GM13976 (cell line): Measurements from ENCODE around the gene HOXA5.

Experiments
- DNase-seq: peaks from one replicate; pipeline ENCODE4 v3.0.0; 2012; ENCODE audit warnings: low spot score
- CTCF ChIP-seq: IDR thresholded peaks from 2 replicates; pipeline ENCODE4 v1.5.1; 2012; ENCODE audit warnings: borderline replicate concordance, mild to moderate bottlenecking; ENCODE audit not compliant: insufficient read depth; ENCODE audit errors: extremely low read depth, missing control alignments, control extremely low read depth
- in situ Hi-C: fragments of 300-500 bp; cut with MboI; formaldehyde crosslinking; loops from one replicate; pipeline ENCODE4 v1.12.0; 2022; ENCODE audit warnings: low sequenced_read_pairs, mixed read lengths, inconsistent platforms; ENCODE audit not compliant: unreplicated experiment

Gene HOXA5

GRCh38 chr7:27181795-27182275 is 38.4 kb upstream of the HOXA5 start:
- in situ Hi-C loops = no loop called here
- TF ChIP-seq CTCF = no peak
- DNase-seq = no peak

GRCh38 chr7:27180431-27181420 is 37.2 kb upstream of the HOXA5 start:
- TF ChIP-seq CTCF = no peak
- in situ Hi-C loops = no loop called here
- no peak for DNase-seq

GRCh38 chr7:27179503-27180430 is 36.3 kb upstream of the HOXA5 start:
- peak; percentile 84 for DNase-seq
- in situ Hi-C loops = no loop called here

GRCh38 chr7:27179030-27179429 is 35.5 kb upstream of the HOXA5 start:
- no peak for TF ChIP-seq CTCF
- in situ Hi-C loops = no loop called here
- DNase-seq = no peak

More at GRCh38 chr7:27179503-27180430, 36.3 kb upstream of the HOXA5 start:
- TF ChIP-seq CTCF = peak; percentile 52

- in situ Hi-C loops = no loop called here
- no peak for DNase-seq
- TF ChIP-seq CTCF = no peak
These were observed 34.9 kb upstream of the HOXA5 start for GRCh38 chr7:27178366-27178765.

- TF ChIP-seq CTCF = no peak
- DNase-seq = no peak
- in situ Hi-C loops = no loop called here
These were observed 34.4 kb upstream of the HOXA5 start for GRCh38 chr7:27177795-27178320.
